Measurements from ENCODE around the gene MOG.

- no peak for TF ChIP-seq POLR2AphosphoS5 (IDR thresholded peaks at IDR 0.05; ENCODE audit: insufficient read depth in 1 of 2, low read depth in 1 of 2)
- TF ChIP-seq, protein P1, sequence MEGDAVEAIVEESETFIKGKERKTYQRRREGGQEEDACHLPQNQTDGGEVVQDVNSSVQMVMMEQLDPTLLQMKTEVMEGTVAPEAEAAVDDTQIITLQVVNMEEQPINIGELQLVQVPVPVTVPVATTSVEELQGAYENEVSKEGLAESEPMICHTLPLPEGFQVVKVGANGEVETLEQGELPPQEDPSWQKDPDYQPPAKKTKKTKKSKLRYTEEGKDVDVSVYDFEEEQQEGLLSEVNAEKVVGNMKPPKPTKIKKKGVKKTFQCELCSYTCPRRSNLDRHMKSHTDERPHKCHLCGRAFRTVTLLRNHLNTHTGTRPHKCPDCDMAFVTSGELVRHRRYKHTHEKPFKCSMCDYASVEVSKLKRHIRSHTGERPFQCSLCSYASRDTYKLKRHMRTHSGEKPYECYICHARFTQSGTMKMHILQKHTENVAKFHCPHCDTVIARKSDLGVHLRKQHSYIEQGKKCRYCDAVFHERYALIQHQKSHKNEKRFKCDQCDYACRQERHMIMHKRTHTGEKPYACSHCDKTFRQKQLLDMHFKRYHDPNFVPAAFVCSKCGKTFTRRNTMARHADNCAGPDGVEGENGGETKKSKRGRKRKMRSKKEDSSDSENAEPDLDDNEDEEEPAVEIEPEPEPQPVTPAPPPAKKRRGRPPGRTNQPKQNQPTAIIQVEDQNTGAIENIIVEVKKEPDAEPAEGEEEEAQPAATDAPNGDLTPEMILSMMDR (IDR thresholded peaks at IDR 0.05) = no peak
- no peak for TF ChIP-seq POLR2A (IDR thresholded peaks at IDR 0.05)
Observed at GRCh38 chr6:29656157-29656556, 735 bp upstream of the MOG start.

Measured in vagina (tissue), 2 donors.